ENCODE measurements around the gene UTP15.

DNA sequence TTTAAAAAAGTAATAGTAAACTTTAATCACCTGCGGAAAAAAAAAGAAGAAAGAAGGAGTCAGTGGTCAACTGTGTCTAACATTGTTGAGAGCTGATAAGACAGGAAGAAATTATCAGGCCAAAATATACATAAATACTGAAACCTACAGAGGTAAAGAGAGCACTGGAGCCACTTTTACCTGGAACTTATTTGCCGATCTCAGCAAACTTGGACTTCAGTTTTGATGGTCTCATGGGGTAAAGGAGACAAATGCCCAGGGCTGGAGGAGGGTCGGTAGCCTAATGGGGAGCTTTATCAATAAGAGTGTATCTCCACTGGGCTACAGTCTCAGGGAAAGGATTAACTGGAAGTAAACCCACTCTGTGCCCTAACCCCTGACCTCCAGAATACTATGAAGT, 33.8 kb downstream of the UTP15 start:
- TF ChIP-seq FOXA1 (IDR thresholded peaks at IDR 0.05): no peak
- TF ChIP-seq CTBP1 (IDR thresholded peaks at IDR 0.05; ENCODE audit: borderline replicate concordance): no peak
- TF ChIP-seq FOXK2 (IDR thresholded peaks at IDR 0.05): no peak
- no peak for TF ChIP-seq HDGF (IDR thresholded peaks at IDR 0.05; ENCODE audit: borderline replicate concordance)
- TF ChIP-seq ZNF384 (IDR thresholded peaks at IDR 0.05): no peak
- TF ChIP-seq ELF4 (IDR thresholded peaks at IDR 0.05): no peak
- TF ChIP-seq ARNT (IDR thresholded peaks at IDR 0.05): no peak
- TF ChIP-seq TARDBP (IDR thresholded peaks at IDR 0.05): no peak
- no peak for TF ChIP-seq BHLHE40 (IDR thresholded peaks at IDR 0.05; ENCODE audit: borderline replicate concordance)
- TF ChIP-seq SP1 (IDR thresholded peaks at IDR 0.05): no peak

Measured in HEK293T (cell line).